ENCODE results near the gene TMEM39B.
"Not testable (repeated sequence)": the region's sequence is repeated elsewhere in the genome, so short reads cannot be mapped to it uniquely, and the experiment has no call there.

The TMEM39B gene

DNA sequence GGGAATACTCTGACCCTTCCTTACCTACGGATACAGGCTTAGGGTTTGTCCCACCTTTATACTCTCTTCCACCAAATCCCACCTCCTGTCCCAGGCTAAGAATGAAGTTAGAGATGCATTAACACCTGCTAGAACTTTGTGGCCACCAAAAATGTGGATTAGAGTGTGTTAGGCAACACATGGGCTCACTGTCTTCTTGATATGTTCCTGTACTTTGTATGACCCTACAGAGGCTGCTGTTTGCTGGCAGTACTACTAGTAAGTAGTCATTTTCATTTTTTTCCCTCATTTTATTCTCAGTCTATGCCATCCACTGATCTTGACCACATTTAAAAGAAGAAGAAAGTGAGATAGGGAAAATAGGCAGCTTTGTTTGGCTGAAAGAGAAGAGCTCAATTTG, 21.0 kb upstream of the TMEM39B start:
- no peak for DNase-seq (ENCODE audit: low read depth in 2 of 2)
- no peak overlapping the region for H3K4me3 ChIP-seq (replicated peaks in 1 of 2; ENCODE audit: low read depth in 2 of 2, low read length in 2 of 2)
- TF ChIP-seq, protein P1, sequence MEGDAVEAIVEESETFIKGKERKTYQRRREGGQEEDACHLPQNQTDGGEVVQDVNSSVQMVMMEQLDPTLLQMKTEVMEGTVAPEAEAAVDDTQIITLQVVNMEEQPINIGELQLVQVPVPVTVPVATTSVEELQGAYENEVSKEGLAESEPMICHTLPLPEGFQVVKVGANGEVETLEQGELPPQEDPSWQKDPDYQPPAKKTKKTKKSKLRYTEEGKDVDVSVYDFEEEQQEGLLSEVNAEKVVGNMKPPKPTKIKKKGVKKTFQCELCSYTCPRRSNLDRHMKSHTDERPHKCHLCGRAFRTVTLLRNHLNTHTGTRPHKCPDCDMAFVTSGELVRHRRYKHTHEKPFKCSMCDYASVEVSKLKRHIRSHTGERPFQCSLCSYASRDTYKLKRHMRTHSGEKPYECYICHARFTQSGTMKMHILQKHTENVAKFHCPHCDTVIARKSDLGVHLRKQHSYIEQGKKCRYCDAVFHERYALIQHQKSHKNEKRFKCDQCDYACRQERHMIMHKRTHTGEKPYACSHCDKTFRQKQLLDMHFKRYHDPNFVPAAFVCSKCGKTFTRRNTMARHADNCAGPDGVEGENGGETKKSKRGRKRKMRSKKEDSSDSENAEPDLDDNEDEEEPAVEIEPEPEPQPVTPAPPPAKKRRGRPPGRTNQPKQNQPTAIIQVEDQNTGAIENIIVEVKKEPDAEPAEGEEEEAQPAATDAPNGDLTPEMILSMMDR (IDR thresholded peaks at IDR 0.05; ENCODE audit: low read depth, low read length) = no peak

DNA sequence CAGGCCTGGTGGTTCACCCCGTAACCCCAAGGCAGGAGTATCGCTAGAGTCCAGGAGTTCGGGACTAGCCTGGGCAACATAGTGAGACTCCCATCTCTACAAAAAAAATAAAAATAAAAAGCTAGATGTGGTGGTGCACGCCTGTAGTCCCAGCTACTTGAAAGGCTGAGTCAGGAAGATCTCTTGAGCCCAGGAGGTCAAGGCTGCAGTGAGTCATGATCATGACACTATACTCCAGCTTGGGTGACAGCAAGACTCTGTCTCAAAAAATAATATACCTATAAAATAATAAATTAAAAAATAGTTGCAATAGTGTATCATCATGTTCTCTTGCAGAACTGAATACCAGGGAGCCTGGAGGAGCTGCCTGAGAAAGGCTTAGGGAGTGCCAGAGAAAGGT, 19.9 kb upstream of the TMEM39B start:
- no peak overlapping the region for H3K4me3 ChIP-seq (replicated peaks in 1 of 2; ENCODE audit: low read depth in 2 of 2, low read length in 2 of 2)
- TF ChIP-seq, protein P1 (IDR thresholded peaks at IDR 0.05; ENCODE audit: low read depth, low read length) = no peak
- peak in 1 of 2 donors; percentile 64 for DNase-seq (ENCODE audit: low read depth in 2 of 2)

DNA sequence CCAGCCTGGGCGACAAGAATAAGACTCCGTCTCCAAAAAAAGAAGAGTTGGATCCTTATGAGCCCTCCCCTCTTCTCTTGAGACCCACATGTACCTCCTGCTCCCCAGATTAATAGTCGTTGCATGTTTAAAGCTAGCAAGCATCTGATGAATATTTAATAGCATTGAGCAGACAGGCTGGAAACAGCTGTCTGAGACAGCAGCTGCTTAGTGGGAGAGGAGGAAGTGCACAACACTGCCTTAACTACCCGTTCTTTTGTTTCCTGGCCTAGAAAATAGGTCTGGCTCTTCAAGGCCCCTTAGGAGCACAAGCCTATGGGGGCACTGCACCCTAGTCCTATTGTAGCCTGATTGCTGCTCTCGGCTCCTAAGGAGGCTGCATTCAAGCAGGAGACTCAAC, 17.3 kb upstream of the TMEM39B start:
- no peak for DNase-seq (ENCODE audit: low read depth in 2 of 2)
- TF ChIP-seq, protein P1 (IDR thresholded peaks at IDR 0.05; ENCODE audit: low read depth, low read length) = no peak
- H3K4me3 ChIP-seq (replicated peaks in 1 of 2; ENCODE audit: low read depth in 2 of 2, low read length in 2 of 2) = no peak overlapping the region

DNA sequence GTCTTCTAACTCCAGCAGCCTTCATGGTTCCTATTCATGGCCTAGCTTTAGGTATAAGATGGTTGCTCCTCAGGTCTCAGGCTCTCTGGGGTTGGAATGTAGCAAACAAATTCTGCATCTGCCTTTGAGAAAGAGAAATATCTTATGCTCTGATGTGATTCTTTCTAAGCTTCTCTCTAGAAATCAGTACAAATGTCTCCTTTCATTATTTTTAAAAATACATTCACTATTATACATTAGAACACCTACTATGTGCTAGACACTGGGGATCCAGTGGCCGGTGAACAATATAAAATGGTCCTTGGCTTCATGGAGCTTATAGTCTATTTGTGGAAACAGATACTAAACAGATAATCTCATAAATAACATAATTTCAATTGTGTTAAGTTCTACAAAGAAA, 16.1 kb upstream of the TMEM39B start:
- no peak for DNase-seq (ENCODE audit: low read depth in 2 of 2)
- no peak overlapping the region for H3K4me3 ChIP-seq (replicated peaks in 1 of 2; ENCODE audit: low read depth in 2 of 2, low read length in 2 of 2)
- TF ChIP-seq, protein P1 (IDR thresholded peaks at IDR 0.05; ENCODE audit: low read depth, low read length) = no peak

DNA sequence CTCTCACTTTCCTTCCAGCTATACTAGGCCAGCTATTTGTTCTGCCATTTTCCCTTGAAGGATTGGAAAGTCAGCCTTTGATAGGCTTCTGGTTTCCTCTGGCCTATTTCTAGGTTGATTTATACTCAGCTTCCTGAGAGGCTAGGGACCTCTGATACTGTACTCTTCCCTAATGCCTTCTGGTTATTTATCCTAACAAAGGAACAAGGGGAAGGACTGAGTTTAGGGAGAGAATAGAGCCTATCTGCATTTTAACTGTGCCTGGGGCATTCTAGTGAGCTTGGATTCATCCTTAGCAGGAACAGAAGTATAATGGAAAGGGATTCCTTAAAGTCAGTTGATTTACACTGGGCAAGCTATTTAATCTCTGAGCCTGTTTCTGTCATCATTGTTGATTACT, 11.8 kb upstream of the TMEM39B start:
- no peak overlapping the region for H3K4me3 ChIP-seq (replicated peaks in 1 of 2; ENCODE audit: low read depth in 2 of 2, low read length in 2 of 2)
- no peak for DNase-seq (ENCODE audit: low read depth in 2 of 2)
- TF ChIP-seq, protein P1 (IDR thresholded peaks at IDR 0.05; ENCODE audit: low read depth, low read length) = no peak

DNA sequence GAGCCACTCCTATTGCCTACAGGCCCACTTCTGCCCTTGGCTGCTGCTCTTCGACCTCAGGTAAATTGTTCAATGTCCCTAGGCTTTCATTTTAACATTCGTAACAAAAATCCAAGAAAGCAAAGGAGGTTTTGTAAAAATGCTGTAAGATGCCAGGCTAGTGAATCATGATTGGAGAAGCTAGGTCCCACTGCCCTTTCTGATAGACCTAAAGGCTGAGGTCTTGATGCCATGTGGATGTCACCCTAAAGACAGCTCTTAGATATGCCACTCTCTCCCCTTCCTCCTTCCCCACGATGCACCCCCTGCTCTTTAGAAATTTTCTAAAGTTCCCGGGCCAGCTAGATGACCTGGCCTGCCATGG, 9.9 kb upstream of the TMEM39B start:
- DNase-seq (ENCODE audit: low read depth in 2 of 2) = peak in 1 of 2 donors; percentile 34
- H3K4me3 ChIP-seq (replicated peaks in 1 of 2; ENCODE audit: low read depth in 2 of 2, low read length in 2 of 2) = no peak overlapping the region

DNA sequence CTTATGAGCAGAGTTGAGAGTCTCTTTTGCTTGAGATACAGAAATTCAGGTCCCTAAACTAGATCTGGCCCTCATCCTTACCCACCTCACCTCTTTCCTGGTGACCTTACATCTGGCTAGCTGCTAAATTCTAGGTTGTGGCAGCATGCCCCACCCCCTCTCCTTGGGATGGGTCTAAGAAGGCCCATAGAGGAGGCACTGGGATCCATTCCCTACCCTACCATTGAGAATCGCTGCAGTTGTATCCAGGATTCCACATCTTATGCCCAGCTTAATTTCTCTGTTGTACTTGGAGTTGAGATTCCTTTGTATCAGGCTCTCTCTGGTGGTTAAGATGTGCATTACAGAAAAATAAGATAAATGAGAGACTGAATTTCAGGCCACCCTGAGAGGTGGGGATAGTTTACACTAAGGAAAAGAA, 9.5 kb upstream of the TMEM39B start:
- H3K4me3 ChIP-seq (replicated peaks in 1 of 2; ENCODE audit: low read depth in 2 of 2, low read length in 2 of 2) = no peak overlapping the region
- DNase-seq (ENCODE audit: low read depth in 2 of 2) = peak; percentile 78 to 81
- TF ChIP-seq, protein P1 (IDR thresholded peaks at IDR 0.05; ENCODE audit: low read depth, low read length) = peak; percentile 58

More for the DNA sequence above, 9.9 kb upstream of the TMEM39B start:
- TF ChIP-seq, protein P1 (IDR thresholded peaks at IDR 0.05; ENCODE audit: low read depth, low read length) = no peak

DNA sequence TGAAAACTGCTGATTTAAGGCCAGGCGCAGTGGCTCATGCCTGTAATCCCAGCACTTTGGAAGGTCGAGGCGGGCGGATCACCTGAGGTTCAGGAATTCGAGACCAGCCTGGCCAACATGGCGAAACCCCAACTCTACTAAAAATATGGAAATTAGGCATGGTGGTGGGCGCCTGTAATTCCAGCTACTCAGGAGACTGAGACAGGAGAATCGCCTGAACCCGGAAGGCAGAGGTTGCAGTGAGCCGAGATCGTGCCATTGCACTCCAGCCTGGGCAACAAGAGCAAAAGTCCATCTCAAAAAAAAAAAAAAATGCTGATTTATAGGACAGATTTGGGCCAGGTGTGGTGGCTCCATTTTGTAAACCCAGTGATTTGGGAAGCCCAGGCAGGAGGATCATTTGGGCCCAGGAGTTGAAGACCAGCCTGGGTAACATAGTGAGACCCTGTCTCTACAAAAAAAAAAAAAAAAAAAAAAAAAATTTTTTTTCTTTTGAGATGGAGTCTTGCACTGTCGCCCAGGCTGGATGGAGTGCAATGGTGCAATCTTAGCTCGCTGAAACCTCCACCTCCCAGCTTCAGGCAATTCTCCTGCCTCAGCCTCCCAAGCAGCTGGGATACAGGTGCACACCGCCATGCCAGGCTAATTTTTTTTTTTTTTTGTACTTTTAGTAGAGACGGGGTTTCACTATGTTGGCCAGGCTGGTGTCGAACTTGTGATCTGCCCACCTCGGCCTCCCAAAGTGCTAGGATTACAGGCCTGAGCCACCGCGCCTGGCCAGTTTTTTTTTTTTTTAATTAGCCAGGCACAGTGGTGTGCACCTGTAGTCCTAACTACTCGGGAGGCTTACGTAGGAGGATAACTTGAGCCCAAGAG, 6.9 kb upstream of the TMEM39B start:
- not testable (repeated sequence) for H3K4me3 ChIP-seq (replicated peaks in 1 of 2; ENCODE audit: low read depth in 2 of 2, low read length in 2 of 2)
- peak in 1 of 2 donors; percentile 43 for DNase-seq (ENCODE audit: low read depth in 2 of 2)

All from cardiac fibroblast (primary cell).